Tracheal epithelial cell (primary cell): ENCODE measurements around the gene GABRG1. TPM values are rescaled to one million over a fixed set of nuclear protein-coding genes. Genes with fewer than 3 reads are reported as not detected.

Source experiments
- total RNA-seq: library from RNA; depleted of rRNA; stranded (reverse); fragments of >200 nt; gene quantifications from 2 replicates; pipeline ENCODE4 v1.2.1, GENCODE V29; 2014

Gene GABRG1
- not detected in 2 replicates for total RNA-seq

GRCh38 chr4:46123913-46124755 lies at the start of gene GABRG1:
GABRG1 (minus strand) TSS chr4:46124054; CDS start chr4:46123913, 141 bp downstream.

